GM18858 (cell line): ENCODE data around the gene BRF1.

ENCODE experiments used
- ATAC-seq: cut with Tn5 transposase; IDR thresholded peaks from one replicate; pipeline ENCODE4 v1.9.1; 2021; ENCODE audit not compliant: unreplicated experiment

The BRF1 gene

DNA sequence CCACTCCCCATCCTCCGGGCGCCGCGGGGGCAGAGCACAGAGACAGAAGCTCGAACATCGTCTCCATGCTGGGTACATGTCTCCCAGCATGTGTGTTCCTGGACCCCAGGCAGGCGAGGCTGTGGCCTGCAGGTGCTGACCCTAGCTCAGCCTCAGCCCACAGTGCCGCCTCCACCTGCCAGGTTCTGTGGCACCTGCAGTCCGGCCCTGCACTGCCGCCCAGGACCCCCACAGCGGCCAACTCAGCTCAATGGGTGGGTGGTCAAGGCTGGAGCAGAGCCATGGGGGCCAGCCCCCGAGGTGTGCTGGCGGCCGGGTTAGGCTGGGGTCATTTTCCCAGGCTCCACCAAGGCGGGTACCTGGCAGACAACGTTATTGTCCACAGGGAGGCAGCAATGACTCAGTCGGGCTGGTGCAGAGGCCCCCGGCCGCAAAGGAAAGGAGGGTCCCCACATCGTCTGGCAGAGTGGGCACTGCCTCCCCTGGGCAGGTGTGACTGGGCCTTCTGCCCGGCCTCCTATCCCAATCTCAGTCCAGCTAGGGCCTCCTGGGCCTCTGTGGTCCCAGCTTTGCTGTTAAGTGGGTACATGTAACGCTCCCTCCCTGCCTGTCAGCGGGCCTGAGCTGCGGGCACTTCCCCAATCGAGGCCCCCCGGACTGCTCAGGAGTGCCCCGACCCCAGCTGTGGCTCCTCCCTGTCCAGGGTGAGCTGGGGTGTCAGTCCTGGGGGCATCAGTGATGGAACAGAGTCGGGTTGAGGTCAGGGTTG is 99.5 kb downstream of the BRF1 start:
- ATAC-seq = no peak

- ATAC-seq = no peak
Observed at GRCh38 chr14:105200641-105201040, 100.2 kb downstream of the BRF1 start.

GRCh38 chr14:105200074-105200473 is 100.7 kb downstream of the BRF1 start:
- ATAC-seq = no peak

DNA sequence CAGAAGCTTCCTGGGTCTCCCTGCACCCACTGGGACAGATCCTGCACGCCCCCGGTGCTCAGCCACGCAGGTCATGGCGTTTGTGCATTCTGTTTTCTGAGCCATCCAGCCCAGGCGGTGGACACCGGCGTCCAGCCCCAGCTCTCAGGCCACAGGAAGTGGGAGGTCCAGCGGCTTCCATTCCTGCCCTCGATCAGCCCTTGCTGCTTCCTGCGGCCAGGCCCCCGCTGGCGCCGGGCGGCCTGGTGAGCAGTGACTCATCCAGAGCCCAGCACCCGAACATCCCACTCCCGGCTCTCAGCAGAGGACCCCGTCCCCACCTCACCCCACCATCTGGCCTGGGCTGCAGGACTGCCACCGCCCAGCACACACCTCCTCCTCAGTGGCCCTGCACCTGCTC is 101.7 kb downstream of the BRF1 start:
- ATAC-seq = no peak

DNA sequence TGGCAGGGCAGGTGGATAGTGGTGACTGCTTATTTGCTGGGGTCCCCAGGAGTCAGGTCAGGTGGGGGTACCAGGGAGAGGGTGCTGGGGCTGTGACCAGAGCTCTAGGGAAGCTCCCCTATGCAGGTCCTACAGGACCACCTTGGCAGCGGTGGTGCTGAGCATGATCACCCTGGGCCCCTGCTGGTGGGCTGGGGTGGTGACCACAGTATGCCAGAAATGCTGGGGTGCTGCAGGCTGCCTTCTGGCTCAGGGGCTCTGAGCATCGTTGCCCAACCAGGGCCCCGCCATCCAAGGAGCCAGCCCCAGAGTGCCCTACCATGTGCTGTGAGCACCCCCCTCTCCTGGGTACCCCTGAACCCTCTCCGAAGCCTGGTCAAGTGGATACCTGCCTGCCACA is 102.2 kb downstream of the BRF1 start:
- no peak for ATAC-seq

GRCh38 chr14:105197211-105197641 is 103.6 kb downstream of the BRF1 start:
- ATAC-seq = no peak

GRCh38 chr14:105196265-105196960 is 104.4 kb downstream of the BRF1 start:
- ATAC-seq = no peak

DNA sequence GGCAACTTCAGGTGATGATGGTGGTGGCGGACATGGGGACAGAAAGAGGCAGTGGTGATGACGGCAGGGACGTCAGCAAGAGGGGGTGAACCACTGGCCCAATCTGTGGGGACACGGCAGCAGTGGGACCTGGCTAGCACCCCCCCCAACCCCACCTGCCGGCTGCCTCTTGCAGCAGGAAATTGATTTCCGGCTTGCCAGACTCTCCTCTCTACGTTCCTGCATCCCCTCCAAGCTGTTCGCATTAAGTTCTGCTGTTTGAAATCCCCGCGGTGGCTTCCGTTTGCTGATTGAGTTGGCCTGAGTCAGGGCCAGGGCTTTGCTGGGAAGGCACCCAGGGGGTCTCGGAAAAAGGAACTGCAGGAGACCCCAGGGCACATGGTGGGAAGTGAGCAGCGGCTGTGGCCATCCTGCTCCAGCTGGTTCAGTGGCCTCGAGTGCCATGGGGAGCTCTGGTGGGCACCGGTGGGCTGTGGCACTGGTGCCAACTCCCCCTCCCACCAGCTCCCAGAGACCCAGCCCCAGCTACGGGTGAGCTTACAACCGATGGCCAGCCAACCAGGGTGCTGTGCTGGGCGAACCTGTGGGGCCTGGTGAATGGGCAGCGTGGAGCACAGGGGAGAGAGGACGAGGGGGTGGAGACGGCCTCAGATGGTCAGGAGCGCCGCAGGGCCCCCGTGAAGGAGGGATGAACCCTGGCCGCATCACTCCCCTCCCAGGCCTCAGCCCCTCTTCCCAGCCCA is 105.1 kb downstream of the BRF1 start:
- no peak for ATAC-seq

DNA sequence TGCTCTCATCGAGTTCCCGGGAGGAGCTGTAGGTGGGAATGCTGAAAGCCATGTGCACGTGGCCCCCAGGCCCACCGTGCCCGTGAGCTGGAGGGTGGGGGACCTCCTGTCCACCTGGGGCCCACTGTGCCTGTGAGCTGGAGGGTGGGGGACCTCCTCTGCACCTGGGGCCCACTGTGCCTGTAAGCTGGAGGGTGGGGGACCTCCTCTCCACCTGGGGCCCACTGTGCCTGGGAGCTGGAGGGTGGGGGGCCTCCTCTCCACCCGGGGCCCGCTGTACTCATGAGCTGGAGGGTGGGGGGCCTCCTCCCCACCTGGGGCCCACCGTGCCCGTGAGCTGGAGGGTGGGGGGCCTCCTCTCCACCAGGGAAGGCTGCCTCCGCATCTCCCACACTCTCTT is 105.8 kb downstream of the BRF1 start:
- ATAC-seq = no peak

GRCh38 chr14:105193916-105194782 is 106.7 kb downstream of the BRF1 start:
- no peak for ATAC-seq

DNA sequence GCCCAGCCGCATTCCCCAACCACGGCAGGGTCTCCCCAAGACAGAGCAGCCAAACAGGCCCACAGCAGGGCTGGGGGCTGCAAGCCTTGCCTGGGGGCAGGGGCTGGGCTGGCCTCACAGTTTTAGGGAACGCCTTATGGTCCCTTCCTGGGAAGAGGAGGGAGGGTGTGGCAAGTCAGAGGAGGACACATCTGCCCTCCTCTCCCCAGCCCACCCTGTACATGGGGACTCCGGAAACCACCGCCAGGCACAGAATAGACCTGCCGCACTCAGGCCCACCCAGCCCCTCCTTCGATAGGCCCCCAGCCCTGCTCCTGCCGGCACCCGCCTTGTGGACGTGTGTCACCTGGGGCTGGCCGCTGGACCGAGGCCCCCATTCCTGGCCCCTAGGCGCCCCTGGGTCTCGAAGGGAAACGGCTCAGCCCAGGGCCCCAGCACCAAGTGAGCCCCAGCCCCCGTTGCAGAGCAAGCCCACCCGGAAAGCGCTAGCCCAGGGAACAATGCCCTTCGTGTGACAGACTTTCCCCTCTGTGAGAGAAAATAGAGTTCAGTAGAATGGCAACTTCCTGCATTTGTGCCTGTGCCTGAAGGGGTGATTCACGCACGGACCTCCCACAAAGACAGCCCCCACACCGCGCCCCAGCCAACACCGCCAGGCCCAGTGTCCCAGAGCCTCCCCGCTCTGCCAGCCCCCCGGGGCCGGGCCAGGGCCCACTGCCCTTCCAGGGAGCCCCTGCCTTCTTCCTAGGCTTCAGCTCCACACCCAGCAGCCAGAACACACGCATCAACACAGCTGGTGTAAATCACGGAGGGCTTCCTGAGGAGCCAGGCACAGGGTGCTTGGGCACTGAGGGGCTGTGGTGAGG is 107.7 kb downstream of the BRF1 start:
- ATAC-seq = no peak

DNA sequence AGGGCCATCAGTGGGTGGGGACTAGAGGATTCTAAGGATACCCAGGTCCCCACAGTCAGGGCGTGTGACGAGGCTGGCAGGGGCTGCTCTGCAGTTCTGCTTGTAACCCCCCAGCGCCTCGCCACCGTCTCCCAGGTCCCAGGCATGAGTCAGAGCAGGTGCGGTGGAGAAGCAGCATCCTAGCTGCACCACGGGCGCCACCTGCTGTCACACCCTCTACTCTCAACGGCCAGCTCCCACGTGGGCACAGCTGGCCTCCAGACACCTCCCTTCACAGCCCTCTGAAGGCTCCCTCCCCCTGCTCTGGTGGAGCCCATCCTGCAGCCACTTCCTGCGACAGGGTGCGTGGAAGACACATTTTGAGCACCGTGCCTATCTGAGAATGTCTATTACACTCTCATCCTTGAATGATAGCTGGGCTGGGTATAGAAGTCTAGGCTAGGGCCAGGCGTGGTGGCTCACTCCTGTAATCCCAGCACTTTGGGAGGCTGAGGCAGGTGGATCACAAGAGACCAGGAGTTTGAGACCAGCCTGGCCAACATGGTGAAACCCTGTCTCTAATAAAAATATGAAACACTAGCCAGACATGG is 112.8 kb downstream of the BRF1 start:
- no peak for ATAC-seq

DNA sequence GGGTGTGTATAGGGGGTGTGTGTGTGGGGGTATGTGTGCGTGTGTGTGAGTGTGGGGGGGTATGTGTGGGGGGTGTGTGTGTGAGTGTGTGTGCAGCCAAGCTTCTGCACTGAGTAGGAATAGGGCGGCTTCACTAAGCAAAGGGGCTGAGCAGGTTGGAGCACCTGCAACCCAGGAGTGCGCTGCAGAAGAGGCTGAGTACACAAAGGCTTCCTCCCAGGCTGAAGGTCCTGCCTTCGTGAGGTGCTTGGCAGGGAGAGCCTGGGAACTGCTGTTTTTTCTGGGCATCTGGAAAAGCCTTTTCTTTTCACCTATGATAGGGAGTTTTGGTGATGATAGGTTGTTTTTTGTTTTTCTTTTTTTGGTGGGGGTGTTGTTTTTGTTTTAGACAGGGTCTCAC is 113.7 kb downstream of the BRF1 start:
- ATAC-seq = no peak

GRCh38 chr14:105185973-105186372 is 114.8 kb downstream of the BRF1 start:
- ATAC-seq = no peak

- no peak for ATAC-seq
Observed at GRCh38 chr14:105185001-105185400, 115.8 kb downstream of the BRF1 start.

GRCh38 chr14:105184461-105184860 is 116.3 kb downstream of the BRF1 start:
- no peak for ATAC-seq

GRCh38 chr14:105182296-105183020 is 118.3 kb downstream of the BRF1 start:
- ATAC-seq = no peak

- no peak for ATAC-seq
Observed at GRCh38 chr14:105181549-105182295, 119.1 kb downstream of the BRF1 start.
